Measurements from ENCODE around the gene KRTAP12-3.
"Not testable (repeated sequence)": the region's sequence is repeated elsewhere in the genome, so short reads cannot be mapped to it uniquely, and the experiment has no call there.

Gene KRTAP12-3

DNA sequence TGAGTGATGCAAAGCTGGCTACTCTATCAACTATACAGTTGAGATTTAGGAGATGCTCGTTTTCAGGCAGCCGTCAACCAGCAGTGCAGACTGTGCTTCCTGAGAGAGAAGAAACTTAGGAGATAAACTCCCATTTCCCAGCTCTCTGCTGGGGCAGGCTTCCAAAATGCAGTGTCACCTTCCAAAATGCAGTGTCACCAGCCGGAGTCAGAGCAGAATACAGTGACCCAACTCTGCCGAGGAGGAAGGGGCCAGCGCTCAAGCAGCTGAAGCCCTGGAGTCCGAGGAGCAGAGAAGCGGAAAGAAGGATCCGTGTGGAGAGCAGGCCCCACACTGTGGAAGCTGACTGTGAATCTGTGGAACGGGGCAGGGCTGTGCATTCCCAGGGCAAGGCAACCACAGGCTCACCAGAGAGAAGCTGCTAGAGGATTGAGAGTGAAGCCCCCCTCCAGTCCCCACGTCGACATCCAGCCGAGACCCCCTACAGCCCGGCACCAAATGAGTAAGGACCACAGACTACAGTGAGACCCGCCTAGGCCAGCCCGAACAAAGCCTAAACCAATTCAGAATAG is 24.9 kb downstream of the KRTAP12-3 start:
- Histone ChIP-seq H3K36me3 (ENCODE audit: insufficient read depth, low read length) (peaks cover 18% of the 10 kb centered on the region; the same call in 1 of the 2 replicates), H3K4me3 (no peak overlapping the region), H3K9ac (ENCODE audit: insufficient read length) (no peak overlapping the region), H3K9me3 (ENCODE audit: low read depth, low read length) (no peaks in the 10 kb centered on the region), H3K27ac (no peak overlapping the region)
- no peak for DNase-seq (ENCODE audit: low read depth, low spot score)
- TF ChIP-seq FOXP2 (optimal IDR thresholded peaks at IDR 0.05; ENCODE audit: control extremely low read depth, extremely low read length, insufficient read depth) (no peak), POLR2AphosphoS5 (IDR thresholded peaks at IDR 0.05; ENCODE audit: borderline replicate concordance, low read depth, low read length) (no peak), EZH2 (IDR thresholded peaks at IDR 0.05) (no peak)

- DNase-seq (ENCODE audit: low read depth, low spot score), result no peak
- no peak overlapping the region for H3K27ac ChIP-seq
- no peak overlapping the region for H3K4me3 ChIP-seq
- no peak for TF ChIP-seq POLR2AphosphoS5 (IDR thresholded peaks at IDR 0.05; ENCODE audit: borderline replicate concordance, low read depth, low read length)
- TF ChIP-seq FOXP2 (optimal IDR thresholded peaks at IDR 0.05; ENCODE audit: control extremely low read depth, extremely low read length, insufficient read depth), result no peak
- no peak for TF ChIP-seq EZH2 (IDR thresholded peaks at IDR 0.05)
- no peaks in the 10 kb centered on the region for H3K9me3 ChIP-seq (ENCODE audit: low read depth, low read length)
- H3K36me3 ChIP-seq (ENCODE audit: insufficient read depth, low read length), result peaks cover 7% of the 10 kb centered on the region; the same call in 1 of the 2 replicates
- H3K9ac ChIP-seq (ENCODE audit: insufficient read length), result no peak overlapping the region
Measured at GRCh38 chr21:44684077-44684476, 26.3 kb downstream of the KRTAP12-3 start.

- no peak overlapping the region for H3K4me3 ChIP-seq
- no peak overlapping the region for H3K9ac ChIP-seq (ENCODE audit: insufficient read length)
- DNase-seq (ENCODE audit: low read depth, low spot score), result no peak
- H3K36me3 ChIP-seq (ENCODE audit: insufficient read depth, low read length), result peaks cover 7% of the 10 kb centered on the region; the same call in 1 of the 2 replicates
- no peaks in the 10 kb centered on the region for H3K9me3 ChIP-seq (ENCODE audit: low read depth, low read length)
- no peak overlapping the region for H3K27ac ChIP-seq
- no peak for TF ChIP-seq EZH2 (IDR thresholded peaks at IDR 0.05)
- no peak for TF ChIP-seq FOXP2 (optimal IDR thresholded peaks at IDR 0.05; ENCODE audit: control extremely low read depth, extremely low read length, insufficient read depth)
- TF ChIP-seq POLR2AphosphoS5 (IDR thresholded peaks at IDR 0.05; ENCODE audit: borderline replicate concordance, low read depth, low read length), result no peak
Measured at GRCh38 chr21:44684483-44684882, 26.8 kb downstream of the KRTAP12-3 start.

- DNase-seq (ENCODE audit: low read depth, low spot score); H3K9ac ChIP-seq (ENCODE audit: insufficient read length); H3K27ac ChIP-seq; H3K9me3 ChIP-seq (ENCODE audit: low read depth, low read length); H3K36me3 ChIP-seq (ENCODE audit: insufficient read depth, low read length); H3K4me3 ChIP-seq: not testable (repeated sequence)
Measured at GRCh38 chr21:44685050-44685449, 27.3 kb downstream of the KRTAP12-3 start.

DNA sequence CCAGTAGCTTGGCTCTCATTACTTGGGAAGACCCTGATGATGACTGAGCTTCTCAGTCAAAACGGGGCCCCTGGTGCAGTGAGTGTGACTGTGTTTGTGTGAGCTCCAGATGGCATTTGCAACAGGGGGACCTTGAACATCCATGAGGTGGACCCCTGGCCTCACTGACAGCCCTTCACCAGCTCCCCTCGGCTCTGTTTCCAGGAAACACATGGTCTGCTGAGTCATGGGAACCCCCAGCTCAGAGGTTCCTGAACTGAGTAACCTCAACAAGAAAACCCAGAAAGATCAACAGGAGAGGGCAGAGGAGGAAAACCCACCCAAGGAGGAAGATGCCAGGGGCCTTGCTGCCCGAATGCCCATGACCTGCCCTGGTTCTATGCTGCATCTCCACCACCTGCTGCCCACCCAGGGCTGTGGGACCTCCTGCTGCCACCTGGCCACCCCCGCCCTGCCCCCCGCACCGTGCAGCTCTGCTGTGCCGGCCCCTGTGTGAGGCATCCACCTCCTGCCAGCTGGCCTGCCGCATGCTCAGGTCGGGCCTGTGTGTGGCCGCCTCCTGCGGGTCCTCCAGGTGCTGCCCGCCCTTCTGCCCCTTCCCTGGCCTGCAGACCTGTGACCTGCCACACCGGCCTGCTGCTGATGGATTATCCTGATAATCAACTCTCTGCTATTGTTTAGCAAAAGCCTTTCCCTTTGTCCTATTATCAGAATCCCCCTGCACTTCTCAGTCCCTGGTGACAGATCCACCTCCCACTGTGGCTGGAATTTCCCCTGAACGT is 28.5 kb downstream of the KRTAP12-3 start:
- TF ChIP-seq POLR2AphosphoS5 (IDR thresholded peaks at IDR 0.05; ENCODE audit: borderline replicate concordance, low read depth, low read length) (no peak), EZH2 (IDR thresholded peaks at IDR 0.05) (no peak), FOXP2 (optimal IDR thresholded peaks at IDR 0.05; ENCODE audit: control extremely low read depth, extremely low read length, insufficient read depth) (no peak)
- no peaks in the 10 kb centered on the region for H3K9me3 ChIP-seq (ENCODE audit: low read depth, low read length)
- H3K36me3 ChIP-seq (ENCODE audit: insufficient read depth, low read length), result peaks cover 7% of the 10 kb centered on the region; the same call in 1 of the 2 replicates
- H3K4me3 ChIP-seq, result no peak overlapping the region
- no peak for DNase-seq (ENCODE audit: low read depth, low spot score)
- H3K9ac ChIP-seq (ENCODE audit: insufficient read length), result no peak overlapping the region
- H3K27ac ChIP-seq, result no peak overlapping the region

- TF ChIP-seq FOXP2 (optimal IDR thresholded peaks at IDR 0.05; ENCODE audit: control extremely low read depth, extremely low read length, insufficient read depth) (no peak), EZH2 (IDR thresholded peaks at IDR 0.05) (no peak), POLR2AphosphoS5 (IDR thresholded peaks at IDR 0.05; ENCODE audit: borderline replicate concordance, low read depth, low read length) (no peak)
- Histone ChIP-seq H3K4me3 (no peak overlapping the region), H3K9me3 (ENCODE audit: low read depth, low read length) (no peaks in the 10 kb centered on the region), H3K9ac (ENCODE audit: insufficient read length) (no peak overlapping the region), H3K36me3 (ENCODE audit: insufficient read depth, low read length) (peaks cover 10% of the 10 kb centered on the region), H3K27ac (no peak overlapping the region)
- DNase-seq (ENCODE audit: low read depth, low spot score), result no peak
Measured at GRCh38 chr21:44686843-44687561, 29.3 kb downstream of the KRTAP12-3 start.

GRCh38 chr21:44687671-44688070 is 29.9 kb downstream of the KRTAP12-3 start:
- H3K36me3 ChIP-seq (ENCODE audit: insufficient read depth, low read length), result peaks cover 16% of the 10 kb centered on the region
- DNase-seq (ENCODE audit: low read depth, low spot score), result no peak
- TF ChIP-seq EZH2 (IDR thresholded peaks at IDR 0.05) (no peak), POLR2AphosphoS5 (IDR thresholded peaks at IDR 0.05; ENCODE audit: borderline replicate concordance, low read depth, low read length) (no peak), FOXP2 (optimal IDR thresholded peaks at IDR 0.05; ENCODE audit: control extremely low read depth, extremely low read length, insufficient read depth) (no peak)
- H3K9me3 ChIP-seq (ENCODE audit: low read depth, low read length), result peaks cover under 1% of the 10 kb centered on the region; the same call in 1 of the 2 replicates
- H3K4me3 ChIP-seq, result no peak overlapping the region
- H3K9ac ChIP-seq (ENCODE audit: insufficient read length), result no peak overlapping the region
- H3K27ac ChIP-seq, result no peak overlapping the region

DNA sequence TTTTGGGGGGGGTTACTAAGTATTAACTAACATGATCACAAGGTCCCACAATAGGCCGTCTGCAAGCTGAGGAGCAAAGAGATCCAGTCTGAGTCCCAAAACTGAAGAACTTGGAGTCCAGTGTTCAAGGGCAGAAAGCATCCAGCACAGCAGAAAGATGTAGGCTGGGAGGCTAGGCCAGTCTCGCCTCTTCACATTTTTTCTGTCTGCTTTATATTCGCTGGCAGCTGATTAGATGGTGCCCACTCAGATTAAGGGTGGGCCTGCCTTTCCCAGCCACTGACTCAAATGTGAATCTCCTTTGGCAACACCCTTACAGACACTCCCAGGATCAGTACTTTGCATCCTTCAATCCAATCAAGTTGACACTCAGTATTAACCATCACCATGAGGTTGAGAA is 32.0 kb downstream of the KRTAP12-3 start:
- not testable (repeated sequence) for H3K9me3 ChIP-seq (ENCODE audit: low read depth, low read length); DNase-seq (ENCODE audit: low read depth, low spot score); H3K27ac ChIP-seq; H3K4me3 ChIP-seq; H3K9ac ChIP-seq (ENCODE audit: insufficient read length)
- peaks cover 33% of the 10 kb centered on the region for H3K36me3 ChIP-seq (ENCODE audit: insufficient read depth, low read length)

Data from SK-N-MC (cell line).